ENCODE results near the gene KIF3C. TPM values are rescaled to one million over a fixed set of nuclear protein-coding genes. Genes with fewer than 3 reads are reported as not detected.
"Not testable (repeated sequence)": the region's sequence is repeated elsewhere in the genome, so short reads cannot be mapped to it uniquely, and the experiment has no call there.

The KIF3C gene
- total and polyA plus RNA-seq, 3 donors from 2014 or later = 7.1 to 9.8 (median 8.7) TPM

GRCh38 chr2:25912851-25913695, 69.2 kb downstream of the KIF3C start:
- DNase-seq = no peak

GRCh38 chr2:25909574-25909973, 72.7 kb downstream of the KIF3C start:
- WGBS, 2 donors = 79 to 81% methylated on average over 4 to 5 of the region's 5 CpGs
- H3K9me3 ChIP-seq; H3K36me3 ChIP-seq (ENCODE audit: low read depth, missing control alignments); intact Hi-C loops (cut with DNase I; ENCODE audit: low total_unique reads); DNase-seq; H3K27ac ChIP-seq; H3K4me3 ChIP-seq; H3K4me1 ChIP-seq; H3K27me3 ChIP-seq: not testable (repeated sequence)

More at GRCh38 chr2:25912851-25913695, 69.2 kb downstream of the KIF3C start:
- WGBS, 2 donors = 43 to 50% methylated on average over 10 of the region's 10 CpGs
- H3K9me3 ChIP-seq = no peaks in the 10 kb centered on the region
- no peaks in the 10 kb centered on the region for H3K4me1 ChIP-seq
- TF ChIP-seq CTCF (IDR thresholded peaks at IDR 0.05) (no peak), POLR2A (IDR thresholded peaks at IDR 0.05) (no peak)
- no peaks in the 10 kb centered on the region for H3K27me3 ChIP-seq
- H3K36me3 ChIP-seq (ENCODE audit: low read depth, missing control alignments) = no peaks in the 10 kb centered on the region
- intact Hi-C loops (cut with DNase I; ENCODE audit: low total_unique reads) = no loop called here
- no peak overlapping the region for H3K27ac ChIP-seq
- no peak overlapping the region for H3K4me3 ChIP-seq

GRCh38 chr2:25905126-25905525, 77.2 kb downstream of the KIF3C start:
- no peak overlapping the region for H3K27ac ChIP-seq
- no peak for DNase-seq
- no peaks in the 10 kb centered on the region for H3K27me3 ChIP-seq
- H3K9me3 ChIP-seq = no peaks in the 10 kb centered on the region
- no peak overlapping the region for H3K4me3 ChIP-seq
- intact Hi-C loops (cut with DNase I; ENCODE audit: low total_unique reads) = no loop called here
- no peaks in the 10 kb centered on the region for H3K36me3 ChIP-seq (ENCODE audit: low read depth, missing control alignments)
- no peaks in the 10 kb centered on the region for H3K4me1 ChIP-seq
- WGBS, 2 donors = 95% methylated on average over 2 of the region's 2 CpGs
- TF ChIP-seq CTCF (IDR thresholded peaks at IDR 0.05) = no peak

- Histone ChIP-seq H3K36me3 (ENCODE audit: low read depth, missing control alignments) (no peaks in the 10 kb centered on the region), H3K27ac (no peak overlapping the region), H3K9me3 (no peaks in the 10 kb centered on the region), H3K4me1 (no peaks in the 10 kb centered on the region), H3K27me3 (no peaks in the 10 kb centered on the region), H3K4me3 (no peak overlapping the region)
- no peak for TF ChIP-seq CTCF (IDR thresholded peaks at IDR 0.05)
- no peak for TF ChIP-seq POLR2A (IDR thresholded peaks at IDR 0.05)
- intact Hi-C loops (cut with DNase I; ENCODE audit: low total_unique reads) = no loop called here
- 65 to 68% methylated on average over 5 of the region's 5 CpGs for WGBS, 2 donors
- no peak for DNase-seq
Measured at GRCh38 chr2:25903216-25903776, 79.0 kb downstream of the KIF3C start.

- Histone ChIP-seq H3K36me3 (ENCODE audit: low read depth, missing control alignments) (no peaks in the 10 kb centered on the region), H3K27ac (no peak overlapping the region), H3K9me3 (no peaks in the 10 kb centered on the region), H3K27me3 (no peaks in the 10 kb centered on the region), H3K4me1 (no peaks in the 10 kb centered on the region), H3K4me3 (no peak overlapping the region)
- DNase-seq = no peak
- intact Hi-C loops (cut with DNase I; ENCODE audit: low total_unique reads) = no loop called here
- 87 to 88% methylated on average over 11 of the region's 11 CpGs for WGBS, 2 donors
- TF ChIP-seq POLR2A (IDR thresholded peaks at IDR 0.05) (no peak), CTCF (IDR thresholded peaks at IDR 0.05) (no peak)
Measured at GRCh38 chr2:25899404-25899970, 82.8 kb downstream of the KIF3C start.

Data from testis (tissue), 3 donors.